Activated T-cell treated with anti-CD3 and anti-CD28 coated beads for 48 hours (primary cell): ENCODE measurements around the gene PET100.

Experiments used
- DNase-seq: peaks from one replicate; pipeline ENCODE4 v3.0.0-alpha.2; 2020; ENCODE audit warnings: low read depth

PET100 gene

GRCh38 chr19:7679771-7680605, 50.4 kb downstream of the PET100 start:
- no peak for DNase-seq

GRCh38 chr19:7680606-7681339, 51.2 kb downstream of the PET100 start, which contains the start of gene TRAPPC5:
TSS of gene TRAPPC5 (plus strand) at chr19:7680833. CDS start at chr19:7682254, 1,421 bp downstream.
- DNase-seq: peak; percentile 89
